Activated T-cell treated with anti-CD3 and anti-CD28 coated beads for 24 hours (primary cell): ENCODE data around the gene SNN.

Source experiments
- DNase-seq: peaks from one replicate; pipeline ENCODE4 v3.0.0-alpha.2; 2020; ENCODE audit warnings: low read depth

Gene SNN

DNA sequence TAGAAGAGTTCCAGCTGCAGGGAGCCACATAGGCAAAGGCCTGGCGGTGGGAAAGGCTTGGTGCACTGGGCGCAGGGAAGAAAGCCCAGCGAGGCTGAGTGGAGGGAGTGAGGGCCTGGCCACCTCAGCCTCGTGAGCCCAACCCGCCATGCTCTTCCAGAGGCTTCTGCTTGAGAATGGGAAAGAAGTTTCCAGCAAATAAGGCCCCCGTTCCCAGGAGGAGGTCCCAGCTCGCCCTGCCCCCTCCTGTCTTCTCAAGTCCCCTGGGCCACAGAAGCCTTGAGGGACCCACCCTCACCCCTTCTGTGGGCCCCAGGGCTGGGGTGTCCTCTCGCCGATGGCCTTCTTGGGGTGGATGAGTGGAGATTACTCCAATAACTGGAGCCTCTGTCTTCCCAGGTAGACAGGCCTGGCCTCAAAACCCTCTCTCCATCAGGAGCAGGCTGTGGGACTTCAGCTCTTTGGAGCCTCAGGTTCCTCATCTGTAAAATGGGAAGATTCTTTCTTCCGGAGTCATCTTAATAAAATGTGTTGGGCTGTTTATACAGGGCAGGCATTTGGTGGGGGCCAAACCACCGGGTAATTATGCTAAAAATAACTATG is 933 bp upstream of the SNN start:
- DNase-seq, result no peak

DNA sequence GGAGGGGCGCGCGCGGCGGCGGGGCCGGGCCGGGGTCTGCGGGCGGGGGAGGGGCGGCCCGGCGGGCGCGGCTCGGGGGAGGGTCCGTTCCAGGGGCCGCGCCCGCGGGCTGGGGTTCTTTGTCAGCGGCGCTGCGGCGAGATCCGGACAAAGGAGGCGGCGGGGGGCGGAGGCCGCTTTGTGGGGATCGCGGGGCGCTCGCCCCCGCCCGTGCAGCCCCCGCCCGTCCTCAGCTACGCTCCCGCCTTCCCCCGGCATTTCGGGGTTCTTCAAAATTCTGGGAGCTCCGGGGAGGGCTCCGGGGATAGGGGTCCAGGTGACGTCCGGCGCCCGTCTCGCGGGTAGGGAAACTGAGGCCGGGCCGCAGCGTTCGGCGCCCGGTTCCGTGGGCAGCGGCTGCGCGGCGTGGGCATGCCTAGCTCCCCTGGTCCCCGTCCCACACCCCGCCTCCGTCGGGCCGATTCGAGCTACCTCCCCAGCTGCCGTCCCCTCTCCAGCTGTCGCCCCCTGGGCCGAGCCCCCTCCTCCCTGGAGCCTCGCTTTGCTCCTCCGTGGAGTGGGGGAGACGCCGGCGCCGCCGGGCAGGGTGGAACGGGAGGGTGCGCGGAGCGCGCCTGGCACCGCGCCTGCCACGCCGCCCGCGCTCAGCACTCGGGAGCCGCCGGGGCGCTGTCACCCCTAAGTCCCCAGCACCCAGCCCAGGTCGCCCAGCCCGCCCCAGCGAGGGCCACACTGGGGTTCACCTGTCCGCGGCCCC is 546 bp downstream of the SNN start:
- DNase-seq, result no peak

DNA sequence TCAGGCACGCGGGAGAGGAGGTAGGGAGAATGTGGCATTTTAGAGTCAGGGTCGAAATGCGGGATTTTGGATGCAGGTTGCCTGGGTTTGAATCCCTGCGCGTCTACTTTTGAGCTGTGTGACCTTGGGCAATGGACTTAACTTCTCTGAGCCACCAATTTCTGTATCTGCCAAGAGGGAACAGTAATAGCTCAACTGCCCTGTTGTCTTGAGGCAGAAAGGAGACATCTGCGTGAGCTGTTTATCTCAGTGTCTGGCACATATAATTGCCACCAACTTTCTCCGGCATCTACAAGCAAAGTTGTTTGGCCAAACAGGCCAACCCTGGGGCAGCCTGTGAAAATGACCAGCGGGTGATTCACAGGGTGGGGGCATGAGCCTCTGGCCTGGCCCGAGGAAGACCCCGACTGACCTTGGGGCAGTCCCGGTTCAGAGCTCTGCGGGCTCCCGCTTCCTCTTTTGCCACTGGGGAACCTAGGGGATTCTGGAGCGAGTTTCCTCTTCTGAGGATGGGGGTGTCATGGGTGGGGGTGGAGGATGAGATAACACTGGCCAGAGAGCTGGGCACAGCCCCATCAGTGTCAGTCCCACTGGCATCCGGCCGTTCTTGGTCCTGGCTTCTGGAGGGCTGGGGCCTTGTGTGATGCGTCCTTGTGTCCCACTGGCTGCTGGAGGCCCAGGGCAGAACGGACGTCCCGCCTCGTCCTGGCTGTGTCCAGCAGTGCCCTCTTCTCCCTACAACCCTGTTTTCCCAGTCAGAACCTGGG is 1.3 kb downstream of the SNN start:
- no peak for DNase-seq

DNA sequence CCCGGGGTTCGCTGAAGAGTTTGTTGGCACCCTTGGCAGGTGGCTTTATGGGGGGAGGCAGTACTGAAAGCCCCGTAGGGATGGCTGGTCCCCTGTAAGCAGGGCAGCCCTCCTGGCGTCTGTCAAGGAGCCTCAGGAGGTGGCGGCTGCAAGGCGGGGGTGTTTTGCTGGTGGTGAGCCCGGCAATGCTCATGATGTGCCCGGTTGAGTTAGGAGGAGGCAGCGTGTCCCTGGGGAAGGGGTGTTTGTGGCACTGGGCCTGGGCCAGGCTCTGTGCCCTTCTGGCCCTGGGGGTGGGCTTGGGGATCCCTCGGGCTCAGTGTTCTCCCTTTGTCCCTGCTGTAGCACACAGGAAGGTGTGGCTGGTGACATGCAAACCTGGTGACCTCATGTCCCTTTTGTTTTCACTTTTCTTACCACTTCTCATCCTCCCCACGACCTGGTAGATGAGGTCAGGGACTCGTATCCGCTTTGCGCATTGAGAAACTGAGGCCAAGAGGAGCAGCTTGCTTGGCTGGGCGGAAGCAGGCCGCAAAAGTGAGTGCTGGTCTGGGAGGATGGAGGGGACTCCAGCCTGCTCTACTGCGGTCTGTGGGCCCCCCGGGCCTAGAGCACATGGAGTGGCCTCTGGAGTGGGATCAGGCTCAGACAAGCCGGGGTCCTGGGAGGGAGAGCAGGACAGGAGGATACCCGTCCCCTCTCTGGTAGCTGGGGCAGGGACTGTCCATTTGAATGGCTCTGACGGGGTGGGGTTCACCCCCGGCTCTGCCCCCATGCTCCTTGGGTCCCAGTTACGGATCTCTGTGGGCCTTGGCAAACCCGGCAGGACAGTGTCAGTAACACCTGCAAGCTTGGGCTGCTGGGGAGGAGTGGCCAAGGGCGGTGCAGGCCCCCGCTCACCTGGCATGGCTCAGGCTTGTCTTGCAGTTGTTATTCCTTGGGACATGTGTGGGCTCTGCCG is 2.2 kb downstream of the SNN start:
- no peak for DNase-seq

DNA sequence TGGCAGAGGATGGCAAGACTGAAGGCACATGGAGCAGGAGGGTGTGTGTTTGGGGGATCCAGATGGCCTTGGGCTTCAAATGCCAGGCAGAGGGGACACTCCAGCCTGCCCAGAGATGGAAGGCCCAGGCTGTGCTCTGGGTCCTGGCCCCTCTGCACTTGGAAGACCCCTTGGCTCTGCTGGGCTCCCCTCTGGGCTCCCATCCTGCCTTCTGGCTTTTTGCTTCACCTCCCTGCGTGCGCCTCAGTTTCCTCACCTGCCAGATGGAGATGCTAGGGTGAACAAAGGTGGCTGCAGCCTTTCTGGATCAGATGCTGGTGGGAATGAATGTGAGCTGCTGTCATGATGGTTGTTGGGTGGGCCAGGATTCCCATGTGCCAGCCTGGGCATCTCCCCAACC is 3.0 kb downstream of the SNN start:
- no peak for DNase-seq

DNA sequence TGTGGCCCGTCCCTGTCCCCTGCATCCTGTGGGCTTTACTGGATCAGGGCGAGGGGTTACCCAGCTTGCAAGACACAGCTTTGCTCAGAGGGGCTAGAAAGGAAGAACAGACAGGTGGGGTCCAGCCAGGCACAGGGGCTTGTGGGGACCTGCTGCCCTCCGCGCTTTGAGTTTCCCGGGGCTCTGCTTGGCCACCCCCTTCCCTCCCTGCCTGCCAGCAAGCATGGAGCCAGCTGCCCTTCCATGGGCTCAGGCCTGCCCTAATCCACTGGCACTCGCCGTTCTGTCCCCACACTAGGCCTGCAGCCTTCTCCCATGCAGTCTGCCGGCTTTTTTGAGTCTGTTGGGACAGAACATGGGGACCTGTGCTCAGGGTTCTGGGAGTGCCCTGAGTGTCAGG is 3.4 kb downstream of the SNN start:
- no peak for DNase-seq

DNA sequence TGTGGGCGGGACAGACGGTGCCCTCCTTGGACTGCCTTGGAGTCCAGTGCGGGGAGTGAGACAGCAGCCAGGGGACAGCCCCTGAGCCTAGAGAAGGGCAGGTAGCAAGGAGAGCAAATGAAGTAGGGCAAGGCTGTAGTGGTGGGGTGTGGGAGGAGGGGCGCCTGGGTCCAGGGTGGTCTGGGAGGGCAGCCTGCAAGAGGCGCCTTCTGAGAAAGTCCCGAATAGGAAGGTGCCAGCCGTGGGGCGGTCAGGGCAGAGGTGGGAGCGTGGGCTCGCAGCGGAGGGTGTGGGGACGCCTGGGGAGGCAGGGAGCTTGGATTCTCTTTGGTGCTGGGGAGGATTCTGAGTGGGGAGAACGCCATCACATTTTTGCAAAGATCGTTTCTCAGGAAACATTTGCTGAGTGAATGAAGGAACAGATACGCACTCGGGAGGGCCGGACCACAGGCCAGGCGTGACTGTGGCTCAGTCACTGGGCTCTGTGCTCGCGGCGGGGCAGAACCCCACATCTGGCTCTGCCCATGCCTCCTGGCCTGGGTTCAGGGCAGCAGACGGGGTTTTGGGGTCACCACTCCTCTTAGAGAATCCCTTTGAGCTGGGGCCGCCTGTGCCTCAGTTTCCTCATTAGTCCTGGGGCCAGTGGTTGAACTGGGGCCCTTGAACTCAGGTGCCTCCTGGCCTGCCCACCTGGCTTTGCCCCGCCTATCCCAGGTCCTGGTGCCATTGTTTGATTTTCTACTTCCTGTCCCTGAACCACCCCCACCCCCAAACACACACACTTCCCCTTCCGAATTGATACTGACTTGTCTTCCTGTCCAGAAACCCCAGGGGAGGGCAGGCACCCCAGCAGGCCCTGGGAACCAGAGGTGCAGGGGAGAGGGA is 4.2 kb downstream of the SNN start:
- no peak for DNase-seq

DNA sequence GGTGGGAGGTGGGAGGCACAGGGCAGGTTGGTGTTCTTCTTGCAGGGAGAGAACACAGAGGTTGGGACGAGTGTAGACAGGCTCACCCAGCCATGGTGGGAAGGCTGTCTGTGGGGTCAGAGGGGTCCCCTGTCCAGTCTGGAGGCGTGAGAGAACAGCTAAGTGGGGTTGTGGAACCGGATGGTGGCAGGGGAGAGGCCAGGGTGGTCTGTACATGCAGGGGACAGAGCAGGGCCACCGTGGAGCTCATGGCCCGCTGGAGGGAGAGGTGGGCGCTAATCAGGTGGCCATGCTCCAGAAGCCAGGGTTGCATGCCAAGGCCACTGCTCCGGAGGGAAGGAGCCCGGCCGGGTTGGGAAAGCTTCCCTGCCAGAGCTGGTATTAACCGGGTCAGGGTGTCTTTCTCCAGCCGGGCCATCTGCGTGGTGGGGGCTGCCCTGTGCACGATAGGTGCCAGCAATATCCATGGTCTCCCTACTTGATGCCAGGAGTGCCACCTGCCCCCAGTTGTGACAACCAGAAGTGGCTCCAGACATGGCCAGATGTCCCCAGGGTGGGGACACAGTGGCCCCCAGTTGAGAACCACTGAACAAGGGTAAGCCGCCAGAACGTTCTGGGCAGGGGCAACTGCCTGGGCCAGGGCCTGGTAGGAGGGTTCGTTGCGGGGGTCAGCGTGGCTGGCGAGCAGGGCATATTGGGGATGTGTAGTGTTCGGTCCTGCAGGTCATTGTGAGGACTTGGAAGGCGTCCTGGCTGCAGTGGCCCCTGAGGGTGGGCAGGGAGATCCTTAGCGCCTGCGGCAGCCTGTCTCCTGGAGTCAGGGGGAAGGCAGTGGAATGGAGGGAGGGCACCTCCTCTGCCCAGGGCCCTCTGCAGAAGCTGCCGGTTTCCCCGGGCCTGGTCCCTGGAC is 5.1 kb downstream of the SNN start:
- DNase-seq, result no peak

DNA sequence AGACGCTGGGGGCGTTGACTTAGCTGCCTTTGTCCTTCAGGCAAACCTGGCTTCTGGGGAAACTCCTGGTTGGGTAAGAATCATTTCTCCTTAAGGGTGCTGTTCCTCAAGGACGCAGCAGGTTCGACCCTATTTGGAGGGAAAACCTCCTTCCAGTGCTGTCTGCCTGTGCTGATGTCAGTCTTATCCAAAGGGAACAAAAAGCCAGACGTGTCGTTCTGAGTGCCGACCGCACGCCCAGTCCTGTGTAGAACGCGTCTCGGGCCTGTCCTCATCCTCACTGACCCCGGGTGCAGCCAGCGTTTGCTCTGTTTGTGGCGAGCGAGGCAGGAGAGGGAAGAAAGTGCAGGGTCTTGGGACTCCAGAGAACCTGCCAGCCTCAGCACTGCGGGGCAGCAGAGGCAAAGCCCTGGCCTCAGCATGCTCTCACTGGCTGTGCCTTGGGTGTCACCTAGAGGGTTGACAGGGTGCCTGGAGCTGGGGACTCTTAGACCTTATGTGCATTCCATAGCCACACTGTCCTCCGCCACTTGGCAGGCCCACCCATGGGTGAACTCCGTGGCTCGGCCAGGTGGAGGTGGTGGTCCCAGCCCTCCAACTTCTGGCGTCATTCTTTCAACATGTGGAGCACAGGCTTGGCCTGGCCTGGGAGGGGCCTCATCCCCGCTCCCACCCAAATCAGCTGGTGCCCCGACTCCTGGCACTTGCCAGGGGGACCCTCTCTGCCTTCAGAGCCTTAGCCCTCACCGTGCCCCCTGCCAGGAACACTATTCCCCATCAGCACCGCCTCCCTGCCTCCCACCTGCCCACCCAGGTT is 6.0 kb downstream of the SNN start:
- no peak for DNase-seq

DNA sequence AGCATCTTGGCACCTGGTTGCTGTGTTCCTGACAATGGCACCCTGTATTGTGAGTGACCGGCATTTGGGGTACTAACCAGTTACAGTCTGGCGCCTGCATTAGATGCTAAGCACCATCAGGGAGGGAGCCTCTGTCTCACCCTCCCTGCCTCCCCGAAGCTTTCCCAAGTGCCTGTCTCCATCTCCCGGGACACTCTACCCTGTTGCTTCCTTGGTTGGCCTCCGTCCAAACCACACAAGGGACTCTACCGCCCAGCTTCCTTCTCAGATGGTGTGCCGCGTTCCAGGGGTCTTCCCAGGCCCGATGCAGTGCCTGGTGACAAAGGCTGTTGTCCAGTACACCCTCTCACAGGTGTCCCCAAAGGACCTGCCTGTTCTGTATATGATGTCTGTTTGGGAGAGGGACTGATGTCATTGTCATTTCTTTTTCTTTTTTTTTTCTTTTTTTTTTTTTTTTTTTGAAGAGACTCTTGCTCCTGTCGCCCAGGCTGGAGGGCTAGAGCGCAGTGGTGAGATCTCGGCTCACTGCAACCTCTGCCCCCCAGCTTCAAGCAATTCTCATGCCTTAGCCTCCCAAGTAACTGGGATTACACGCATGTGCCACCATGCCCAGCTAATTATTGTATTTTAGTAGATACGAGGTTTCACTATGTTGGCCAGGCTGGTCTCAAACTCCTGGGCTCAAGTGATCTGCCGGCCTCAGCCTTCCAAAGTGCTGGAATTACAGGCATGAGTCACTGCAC is 6.7 kb downstream of the SNN start:
- DNase-seq, result no peak

DNA sequence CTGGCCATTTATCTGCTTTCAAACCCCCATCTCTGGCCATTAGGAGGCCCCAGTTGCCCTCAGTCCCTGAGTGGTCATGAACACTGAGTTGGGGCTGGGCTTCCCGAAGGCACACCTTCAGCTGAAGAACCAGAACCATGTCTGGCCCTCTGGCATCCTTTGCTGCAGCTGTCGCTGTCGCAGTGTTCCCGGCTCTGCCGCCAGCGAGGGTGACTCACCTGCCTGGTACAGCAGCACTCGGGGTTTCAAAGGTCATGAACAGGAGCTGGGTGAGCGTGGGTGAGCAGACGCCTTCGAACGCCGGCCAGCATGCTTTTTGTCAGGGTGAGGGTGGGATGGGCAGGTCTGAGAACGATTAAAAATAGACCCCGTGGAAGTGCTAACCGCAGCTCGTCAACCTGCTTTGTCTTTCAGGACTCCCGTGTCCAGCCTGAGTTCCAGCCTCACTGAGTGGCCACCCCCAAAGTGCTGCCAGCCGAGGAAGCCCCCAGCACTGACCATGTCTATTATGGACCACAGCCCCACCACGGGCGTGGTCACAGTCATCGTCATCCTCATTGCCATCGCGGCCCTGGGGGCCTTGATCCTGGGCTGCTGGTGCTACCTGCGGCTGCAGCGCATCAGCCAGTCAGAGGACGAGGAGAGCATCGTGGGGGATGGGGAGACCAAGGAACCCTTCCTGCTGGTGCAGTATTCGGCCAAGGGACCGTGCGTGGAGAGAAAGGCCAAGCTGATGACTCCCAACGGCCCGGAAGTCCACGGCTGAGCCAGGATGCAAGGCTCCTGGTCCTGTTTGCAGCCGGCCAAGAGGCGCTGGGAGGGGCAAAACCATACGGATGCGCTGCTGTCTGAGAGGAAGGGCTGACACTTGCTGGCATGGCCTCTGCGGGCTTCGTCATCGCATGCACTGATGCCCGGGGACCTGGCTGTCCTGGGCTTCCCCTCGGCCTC is 7.6 kb downstream of the SNN start:
- DNase-seq, result no peak

DNA sequence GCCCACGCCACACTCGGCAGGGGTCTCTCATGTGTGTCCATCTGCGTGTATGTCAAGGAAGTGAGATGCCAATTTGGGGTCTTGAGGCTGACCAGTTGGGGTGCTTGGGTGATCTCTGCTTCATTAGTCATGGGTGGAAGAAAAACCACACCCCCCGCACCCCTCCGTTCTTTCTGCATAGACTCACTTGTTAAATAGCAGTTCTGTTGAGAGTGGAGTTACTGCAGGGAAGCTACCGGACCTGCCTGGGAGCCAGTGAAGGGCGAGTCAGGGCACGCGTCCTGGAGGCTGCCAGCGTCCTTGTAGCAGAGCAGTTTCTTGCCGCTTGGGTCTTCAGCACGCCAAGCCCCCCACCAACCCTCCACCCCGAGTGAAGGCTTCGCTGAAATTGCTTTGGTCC is 8.5 kb downstream of the SNN start:
- no peak for DNase-seq

DNA sequence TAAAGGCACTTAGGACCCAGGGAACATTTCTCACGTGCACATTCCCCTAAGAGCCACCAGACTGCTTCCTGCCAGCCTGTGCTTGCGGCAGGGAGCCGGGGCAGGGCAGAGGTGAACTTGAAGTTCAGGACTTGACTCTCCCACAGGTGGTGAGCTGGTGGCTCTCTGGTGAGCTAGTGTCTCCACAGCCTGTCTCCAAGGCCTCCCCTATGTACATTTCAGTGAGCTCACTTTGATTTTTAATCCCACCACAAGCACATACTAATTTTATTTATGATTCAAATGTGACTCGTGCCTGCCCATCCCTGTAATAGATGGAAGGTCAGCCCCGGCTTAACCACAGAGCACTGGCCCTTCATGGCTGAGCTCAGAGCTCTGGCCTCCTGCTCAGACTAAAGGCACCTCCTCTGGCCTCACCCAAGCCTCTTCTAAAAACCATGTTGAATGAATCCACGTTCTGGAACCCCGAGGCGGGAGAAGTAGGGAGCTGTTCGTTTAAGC is 9.2 kb downstream of the SNN start:
- DNase-seq, result no peak

DNA sequence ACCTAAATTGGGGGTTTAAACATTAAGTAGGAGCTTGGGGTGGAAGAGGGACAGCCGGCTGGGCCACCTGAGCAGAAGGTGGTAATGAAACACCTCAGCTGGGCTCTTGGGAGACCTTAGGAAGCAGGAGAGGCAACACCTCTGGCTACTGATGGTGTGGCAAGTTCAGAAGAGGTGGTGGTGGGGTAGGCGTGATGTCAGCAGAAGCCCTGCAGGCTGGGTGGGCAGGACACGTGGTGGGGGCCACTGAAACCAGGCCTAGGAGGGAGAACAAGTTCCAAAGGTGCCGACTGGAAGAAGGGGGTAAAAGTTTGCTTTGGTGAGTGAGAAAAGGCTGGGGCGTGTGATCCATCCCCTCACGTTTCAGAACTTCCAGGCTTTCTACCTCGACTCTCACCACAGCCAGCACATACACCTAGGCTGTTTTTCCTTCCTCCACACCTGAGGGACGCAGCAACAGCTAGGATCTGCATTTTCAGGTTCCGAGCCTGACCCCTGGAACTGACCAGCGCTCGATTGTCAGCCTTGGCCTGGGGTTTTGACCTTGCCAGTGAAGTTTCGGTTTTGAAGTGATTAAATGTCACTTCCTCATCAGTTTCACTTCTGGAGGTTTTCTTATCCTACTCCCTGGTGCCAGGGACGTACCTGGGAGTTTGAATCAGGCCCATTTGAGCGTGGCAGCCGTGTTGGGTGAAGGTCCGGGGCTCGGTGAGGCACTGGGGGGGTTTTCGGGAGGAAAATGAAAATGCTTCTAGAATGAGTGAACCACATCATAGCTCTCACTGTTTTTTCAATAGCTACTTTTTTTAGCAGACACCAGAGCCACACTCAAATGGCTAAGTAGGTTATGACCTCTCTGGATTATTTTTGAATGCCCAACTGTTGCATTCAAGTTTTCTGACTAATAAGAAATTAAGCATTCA is 10.0 kb downstream of the SNN start:
- DNase-seq, result no peak

DNA sequence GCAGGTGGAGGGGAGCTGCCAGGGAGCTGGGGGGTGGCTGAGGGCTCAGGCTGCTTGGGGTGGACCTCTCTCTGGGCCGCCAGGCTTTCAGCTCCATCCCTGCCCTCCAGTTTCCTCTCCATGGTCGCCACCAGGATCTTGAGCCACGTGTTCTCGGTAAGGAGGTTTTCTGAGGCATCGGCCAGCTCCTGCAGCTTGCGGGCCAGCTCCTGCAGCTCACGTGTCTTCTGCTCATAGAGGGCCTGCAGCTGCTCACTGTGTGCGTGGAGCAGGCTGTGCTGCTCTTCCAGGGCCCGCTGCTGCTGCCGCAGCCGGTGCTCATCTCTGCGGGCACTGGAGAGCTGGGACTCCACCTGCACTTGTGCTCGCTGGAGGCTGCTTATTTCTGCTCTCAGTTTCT is 11.0 kb downstream of the SNN start:
- DNase-seq, result no peak
